ENCODE measurements around the gene RAPGEF1.

The RAPGEF1 gene

GRCh38 chr9:131545786-131546335 lies 194.0 kb downstream of the RAPGEF1 start:
- no peak for DNase-seq

GRCh38 chr9:131545003-131545785 lies 194.7 kb downstream of the RAPGEF1 start, which contains the start of gene PRRT1B:
Gene PRRT1B (plus strand): TSS chr9:131545523. CDS start chr9:131545616, 93 bp downstream.
- no peak for DNase-seq

- no peak for DNase-seq
Observed at GRCh38 chr9:131543141-131543540, 196.7 kb downstream of the RAPGEF1 start.

GRCh38 chr9:131539223-131539923 lies 200.5 kb downstream of the RAPGEF1 start:
- DNase-seq, result no peak

GRCh38 chr9:131537946-131538345 lies 201.9 kb downstream of the RAPGEF1 start:
- no peak for DNase-seq

GRCh38 chr9:131534721-131535237 lies 205.1 kb downstream of the RAPGEF1 start:
- no peak for DNase-seq

GRCh38 chr9:131530920-131531832 lies 208.7 kb downstream of the RAPGEF1 start, which contains the start of gene UCK1:
Gene UCK1 (minus strand): TSS chr9:131531263. CDS start chr9:131531174, 89 bp downstream.
- DNase-seq, result peak; percentile 77

- no peak for DNase-seq
Observed at GRCh38 chr9:131530546-131530919, 209.3 kb downstream of the RAPGEF1 start.

- DNase-seq, result no peak
Observed at GRCh38 chr9:131529597-131530545, 210.0 kb downstream of the RAPGEF1 start.

GRCh38 chr9:131528886-131529505 lies 210.9 kb downstream of the RAPGEF1 start:
- DNase-seq, result no peak

GRCh38 chr9:131528186-131528585 lies 211.7 kb downstream of the RAPGEF1 start:
- no peak for DNase-seq

All from activated naive CD4-positive, alpha-beta T cell treated with anti-CD3 and anti-CD28 coated beads, Interleukin-2, amount 50 U/mL, for 16 hours (primary cell).